HEK293T (cell line): Measurements from ENCODE around the gene M1AP.
"Not testable (repeated sequence)": the region's sequence is repeated elsewhere in the genome, so short reads cannot be mapped to it uniquely, and the experiment has no call there.

Source experiments
- CTCF ChIA-PET: fragments of 350-600 bp; formaldehyde crosslinking; extraction: SDS; loops from one replicate; lab custom pipeline; 2021; ENCODE audit warnings: antibody characterized with exemption, inconsistent platforms; lab: Yijun Ruan, JAX
- POLR2A ChIA-PET: fragments of 350-600 bp; formaldehyde crosslinking; extraction: SDS; loops from one replicate; lab custom pipeline; 2020; ENCODE audit warnings: antibody characterized with exemption, inconsistent platforms; lab: Yijun Ruan, JAX
- DNase-seq: peaks from one replicate; pipeline ENCODE4 v3.0.0; 2012; ENCODE audit warnings: mixed read lengths; ENCODE audit errors: extremely low spot score
- ARNT ChIP-seq: fragments of 450-650 bp; IDR thresholded peaks from 2 replicates; pipeline ENCODE4 v1.6.1; 2017; ENCODE audit warnings: mild to moderate bottlenecking
- BHLHE40 ChIP-seq: fragments of 450-650 bp; IDR thresholded peaks from 2 replicates; pipeline ENCODE4 v1.6.1; 2016; ENCODE audit warnings: mild to moderate bottlenecking, moderate library complexity, borderline replicate concordance
- CTBP1 ChIP-seq: fragments of 450-650 bp; IDR thresholded peaks from 2 replicates; pipeline ENCODE4 v1.6.1; 2016; ENCODE audit warnings: borderline replicate concordance
- ELF4 ChIP-seq: fragments of 450-650 bp; IDR thresholded peaks from 2 replicates; pipeline ENCODE4 v1.6.1; 2017; ENCODE audit warnings: antibody characterized with exemption
- FOXA1 ChIP-seq: fragments of 450-650 bp; IDR thresholded peaks from 2 replicates; pipeline ENCODE4 v1.6.1; 2016; ENCODE audit warnings: mild to moderate bottlenecking
- FOXK2 ChIP-seq: fragments of 450-650 bp; IDR thresholded peaks from 2 replicates; pipeline ENCODE4 v1.6.1; 2016; ENCODE audit warnings: mild to moderate bottlenecking
- FOXM1 ChIP-seq: fragments of 450-650 bp; IDR thresholded peaks from 2 replicates; pipeline ENCODE4 v1.6.1; 2017; ENCODE audit warnings: mild to moderate bottlenecking, borderline replicate concordance
- HDGF ChIP-seq: fragments of 450-650 bp; IDR thresholded peaks from 2 replicates; pipeline ENCODE4 v1.6.1; 2017; ENCODE audit warnings: antibody characterized with exemption, borderline replicate concordance
- L3MBTL2 ChIP-seq: fragments of 450-650 bp; conservative IDR thresholded peaks from 2 replicates; pipeline ENCODE4 v1.6.1; 2016; ENCODE audit warnings: mild to moderate bottlenecking
- LEF1 ChIP-seq: fragments of 450-650 bp; IDR thresholded peaks from 2 replicates; pipeline ENCODE4 v1.6.1; 2017; ENCODE audit warnings: mild to moderate bottlenecking, borderline replicate concordance
- NFRKB ChIP-seq: fragments of 450-650 bp; IDR thresholded peaks from 2 replicates; pipeline ENCODE4 v1.6.1; 2016; ENCODE audit warnings: mild to moderate bottlenecking, moderate library complexity
- SP1 ChIP-seq: fragments of 450-650 bp; IDR thresholded peaks from 2 replicates; pipeline ENCODE4 v1.6.1; 2017
- SUZ12 ChIP-seq: fragments of 450-650 bp; IDR thresholded peaks from 2 replicates; pipeline ENCODE4 v1.6.1; 2016; ENCODE audit warnings: mild to moderate bottlenecking
- TARDBP ChIP-seq: fragments of 450-650 bp; IDR thresholded peaks from 2 replicates; pipeline ENCODE4 v1.6.1; 2016
- ZNF384 ChIP-seq: fragments of 450-650 bp; IDR thresholded peaks from 2 replicates; pipeline ENCODE4 v1.6.1; 2016
- TF ChIP-seq, protein P1 (sequence below): fragments of 450-650 bp; IDR thresholded peaks from 2 replicates; pipeline ENCODE4 v1.6.1; 2016

M1AP gene

DNA sequence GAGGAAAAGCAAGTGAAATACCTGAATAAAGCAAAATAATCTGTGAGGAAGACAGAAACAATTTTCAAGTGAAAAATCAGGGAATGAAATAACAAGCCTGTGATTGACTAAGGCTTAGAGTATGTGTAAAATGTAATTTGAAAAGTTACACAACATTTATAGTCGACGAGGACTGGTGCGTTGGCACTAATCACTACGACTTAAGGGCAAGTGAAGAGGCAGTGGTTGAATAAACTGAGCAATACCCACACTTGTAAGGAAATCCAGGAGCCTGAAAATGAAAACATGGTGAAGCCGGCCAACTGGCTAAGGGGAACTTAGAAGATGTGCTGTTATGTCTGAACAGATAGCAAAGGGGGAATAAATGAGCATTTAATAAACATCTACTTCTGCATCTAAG, 80.2 kb downstream of the M1AP start:
- POLR2A ChIA-PET = interaction anchor here (0.9 kb wide), 1 partner anchor 10 kb away, joined by 3 read pairs; no protein-coding TSS in a partner anchor
- DNase-seq = no peak
- CTCF ChIA-PET = interaction anchor here (0.8 kb wide), 1 partner anchor 20 kb away, joined by 3 read pairs; no protein-coding TSS in a partner anchor
- no peak for TF ChIP-seq ZNF384
- TF ChIP-seq L3MBTL2 = no peak
- no peak for TF ChIP-seq CTBP1
- TF ChIP-seq TARDBP = no peak
- TF ChIP-seq FOXK2 = no peak
- no peak for TF ChIP-seq SP1
- TF ChIP-seq LEF1 = no peak
- TF ChIP-seq FOXA1 = no peak
- TF ChIP-seq FOXM1 = no peak
- no peak for TF ChIP-seq ARNT
- no peak for TF ChIP-seq SUZ12
- no peak for TF ChIP-seq NFRKB
- no peak for TF ChIP-seq ELF4
- TF ChIP-seq BHLHE40 = no peak
- no peak for TF ChIP-seq HDGF
- TF ChIP-seq, protein P1, sequence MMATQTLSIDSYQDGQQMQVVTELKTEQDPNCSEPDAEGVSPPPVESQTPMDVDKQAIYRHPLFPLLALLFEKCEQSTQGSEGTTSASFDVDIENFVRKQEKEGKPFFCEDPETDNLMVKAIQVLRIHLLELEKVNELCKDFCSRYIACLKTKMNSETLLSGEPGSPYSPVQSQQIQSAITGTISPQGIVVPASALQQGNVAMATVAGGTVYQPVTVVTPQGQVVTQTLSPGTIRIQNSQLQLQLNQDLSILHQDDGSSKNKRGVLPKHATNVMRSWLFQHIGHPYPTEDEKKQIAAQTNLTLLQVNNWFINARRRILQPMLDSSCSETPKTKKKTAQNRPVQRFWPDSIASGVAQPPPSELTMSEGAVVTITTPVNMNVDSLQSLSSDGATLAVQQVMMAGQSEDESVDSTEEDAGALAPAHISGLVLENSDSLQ = no peak

DNA sequence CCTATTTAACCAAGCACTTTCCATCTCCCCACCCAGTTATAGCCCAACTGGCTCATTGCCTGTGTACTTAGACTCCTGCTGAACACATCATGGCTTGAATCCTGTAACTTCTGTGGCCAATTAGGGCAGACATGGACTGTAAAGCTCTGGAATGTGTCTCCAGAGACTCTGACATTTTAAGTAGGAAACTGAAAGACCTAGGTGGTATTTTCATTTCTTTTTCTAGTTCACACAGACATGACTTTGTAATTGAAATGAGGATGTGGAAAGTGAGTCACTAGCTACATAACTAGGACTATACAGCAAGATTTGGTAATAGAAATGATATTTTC, 81.4 kb downstream of the M1AP start:
- ChIA-PET CTCF (no interaction called here), POLR2A (no interaction called here)
- DNase-seq = no peak
- TF ChIP-seq FOXA1 (no peak), FOXM1 (no peak), ELF4 (no peak), SUZ12 (no peak), NFRKB (no peak), BHLHE40 (no peak), ZNF384 (no peak), L3MBTL2 (no peak)
- TF ChIP-seq, protein P1 = no peak

DNA sequence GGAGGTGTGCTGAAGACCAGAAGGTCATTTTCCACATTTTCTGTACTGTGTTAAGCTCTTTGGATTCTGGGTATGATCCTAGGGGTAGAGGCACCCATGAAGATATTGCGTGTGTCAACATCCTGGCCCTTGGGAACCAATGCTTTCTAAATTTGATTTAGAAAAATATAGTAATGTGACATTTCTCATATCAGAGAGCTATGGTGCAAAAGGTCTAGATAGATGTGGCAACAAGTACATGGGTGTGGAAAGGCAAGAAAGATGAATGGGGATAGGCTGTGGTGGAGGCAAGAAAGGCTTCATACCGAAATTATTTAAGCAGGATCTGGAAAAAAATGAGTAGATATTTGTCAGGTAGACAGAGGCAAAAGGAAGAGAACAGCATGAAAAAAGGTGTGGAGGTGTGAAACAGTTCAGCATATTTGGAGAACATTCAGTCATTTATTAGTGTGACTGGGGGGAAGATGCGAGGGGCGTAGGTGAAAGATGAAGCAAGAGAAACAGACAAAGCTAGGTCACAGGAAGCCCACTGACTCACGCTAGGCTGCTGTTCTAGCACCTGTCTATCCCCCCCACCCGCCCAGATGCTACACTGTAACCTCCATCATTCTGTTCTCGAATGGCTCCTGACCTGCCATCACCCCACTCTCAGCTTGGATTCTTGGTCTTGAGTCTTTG, 81.9 kb downstream of the M1AP start:
- no peak for DNase-seq
- TF ChIP-seq FOXA1 (no peak), SP1 (no peak), SUZ12 (no peak), FOXM1 (no peak), BHLHE40 (no peak), L3MBTL2 (no peak), FOXK2 (no peak), TARDBP (no peak), CTBP1 (no peak), ELF4 (no peak), ZNF384 (no peak), HDGF (no peak), NFRKB (no peak), ARNT (no peak), LEF1 (no peak)
- TF ChIP-seq, protein P1 = no peak
- ChIA-PET POLR2A (no interaction called here), CTCF (interaction anchor here (0.7 kb wide), 1 partner anchor 312 kb away, joined by 3 read pairs; no protein-coding TSS in a partner anchor)

DNA sequence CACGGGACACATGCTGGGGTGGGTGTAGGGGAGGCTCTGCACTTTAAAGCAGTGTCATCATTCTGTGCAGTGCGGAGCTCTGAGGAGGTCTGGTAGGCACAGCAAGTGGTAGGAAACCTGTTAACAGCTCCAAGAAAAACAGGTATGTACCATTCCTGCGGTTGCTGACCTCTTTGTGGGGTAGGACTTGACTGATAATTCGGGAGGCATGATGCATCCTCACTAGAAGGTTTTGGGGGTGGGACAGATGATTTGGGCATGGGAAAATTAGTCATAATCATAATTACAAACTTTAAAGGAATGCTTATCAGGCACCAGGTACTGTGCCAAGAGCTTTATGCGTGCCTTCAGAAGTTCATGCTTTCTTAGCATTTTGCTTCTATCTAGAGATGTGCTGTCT, 83.9 kb downstream of the M1AP start:
- TF ChIP-seq FOXA1 = no peak
- TF ChIP-seq ELF4 = no peak
- TF ChIP-seq HDGF = no peak
- TF ChIP-seq L3MBTL2 = no peak
- no peak for TF ChIP-seq TARDBP
- TF ChIP-seq CTBP1 = no peak
- no peak for TF ChIP-seq FOXK2
- no peak for TF ChIP-seq SP1
- TF ChIP-seq ZNF384 = no peak
- no peak for TF ChIP-seq FOXM1
- TF ChIP-seq LEF1 = no peak
- no peak for TF ChIP-seq BHLHE40
- no peak for TF ChIP-seq ARNT
- no peak for TF ChIP-seq NFRKB
- TF ChIP-seq SUZ12 = no peak
- TF ChIP-seq, protein P1 = no peak
- ChIA-PET POLR2A (no interaction called here), CTCF (no interaction called here)
- DNase-seq = no peak

DNA sequence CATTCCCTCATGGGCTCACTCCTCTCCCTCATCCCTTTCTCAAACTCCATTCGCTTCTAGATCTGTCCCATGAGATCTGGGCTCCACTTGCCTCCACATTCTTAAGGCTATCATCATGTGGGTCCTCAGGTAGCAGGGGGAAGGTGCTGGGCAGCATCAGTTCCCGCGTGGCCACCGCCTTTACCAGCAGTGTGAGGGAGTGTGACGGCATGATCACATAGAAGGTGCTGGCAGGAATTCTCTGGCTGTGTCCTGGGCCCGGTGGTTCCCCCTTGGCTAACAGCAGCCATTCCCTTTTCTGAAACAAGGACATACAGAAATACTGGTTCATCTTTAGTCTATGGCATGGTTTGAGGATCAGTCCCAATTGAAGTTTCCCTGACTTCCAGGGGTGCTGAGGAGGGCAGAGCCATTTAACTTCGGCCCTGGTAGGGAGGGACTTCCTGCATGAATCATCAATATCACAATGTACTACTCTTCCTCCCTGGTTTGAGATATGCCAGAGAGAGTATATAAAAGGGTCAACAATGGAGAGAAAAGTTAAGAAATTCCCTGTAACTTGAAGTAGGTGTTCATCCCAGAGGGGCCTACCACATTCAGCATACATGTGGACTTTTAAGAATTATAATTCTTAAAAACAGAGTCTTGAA, 85.9 kb downstream of the M1AP start:
- no peak for DNase-seq
- CTCF ChIA-PET = no interaction called here
- TF ChIP-seq HDGF (no peak), NFRKB (no peak), FOXK2 (no peak), SP1 (no peak), BHLHE40 (no peak), LEF1 (no peak), ZNF384 (no peak), CTBP1 (no peak), SUZ12 (no peak), FOXM1 (no peak), ARNT (no peak), FOXA1 (no peak)
- POLR2A ChIA-PET = no interaction called here

DNA sequence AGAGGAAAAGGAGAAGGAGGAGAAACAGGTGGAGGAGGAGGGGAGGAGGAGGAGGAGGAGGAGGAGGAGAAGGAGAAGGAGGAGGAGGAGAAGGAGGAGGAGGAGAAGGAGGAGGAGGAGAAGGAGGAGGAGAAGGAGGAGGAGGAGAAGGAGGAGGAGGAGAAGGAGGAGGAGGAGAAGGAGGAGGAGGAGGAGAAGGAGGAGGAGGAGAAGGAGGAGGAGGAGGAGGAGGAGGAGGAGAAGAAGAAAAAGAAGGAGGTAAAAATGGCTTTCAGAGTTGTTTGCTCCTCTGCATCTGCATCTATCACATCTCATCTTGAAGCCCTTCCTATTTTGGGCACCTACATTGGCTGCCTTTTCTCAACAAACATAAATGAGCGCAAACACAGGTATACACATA, 87.1 kb downstream of the M1AP start:
- POLR2A ChIA-PET, DNase-seq, CTCF ChIA-PET: not testable (repeated sequence)
